Measurements from ENCODE around the gene CREBL2.
"Not testable (repeated sequence)": the region's sequence is repeated elsewhere in the genome, so short reads cannot be mapped to it uniquely, and the experiment has no call there.

CREBL2 gene

GRCh38 chr12:12635651-12636050 is 24.0 kb downstream of the CREBL2 start:
- DNase-seq (ENCODE audit: low read depth in 1 of 2, low spot score in 1 of 2): no peak

GRCh38 chr12:12636641-12637040 is 25.0 kb downstream of the CREBL2 start:
- no peak for DNase-seq (ENCODE audit: low read depth in 1 of 2, low spot score in 1 of 2)

GRCh38 chr12:12639995-12640394 is 28.3 kb downstream of the CREBL2 start:
- DNase-seq (ENCODE audit: low read depth in 1 of 2, low spot score in 1 of 2): not testable (repeated sequence)

GRCh38 chr12:12641650-12642049 is 30.0 kb downstream of the CREBL2 start:
- DNase-seq (ENCODE audit: low read depth in 1 of 2, low spot score in 1 of 2): no peak

- DNase-seq (ENCODE audit: low read depth in 1 of 2, low spot score in 1 of 2): no peak
These were observed 31.2 kb downstream of the CREBL2 start for GRCh38 chr12:12642916-12643315.

GRCh38 chr12:12645485-12645884 is 33.8 kb downstream of the CREBL2 start:
- peak in 1 of 2 donors; percentile 25 for DNase-seq (ENCODE audit: low read depth in 1 of 2, low spot score in 1 of 2)

GRCh38 chr12:12645968-12646367 is 34.3 kb downstream of the CREBL2 start:
- not testable (repeated sequence) for DNase-seq (ENCODE audit: low read depth in 1 of 2, low spot score in 1 of 2)

- no peak for DNase-seq (ENCODE audit: low read depth in 1 of 2, low spot score in 1 of 2)
These were observed 34.9 kb downstream of the CREBL2 start for GRCh38 chr12:12646483-12647072.

GRCh38 chr12:12648284-12648683 is 36.6 kb downstream of the CREBL2 start:
- DNase-seq (ENCODE audit: low read depth in 1 of 2, low spot score in 1 of 2): no peak

GRCh38 chr12:12648951-12649650 is 37.4 kb downstream of the CREBL2 start:
- DNase-seq (ENCODE audit: low read depth in 1 of 2, low spot score in 1 of 2): no peak

GRCh38 chr12:12651752-12652151 is 40.1 kb downstream of the CREBL2 start:
- no peak for DNase-seq (ENCODE audit: low read depth in 1 of 2, low spot score in 1 of 2)

- not testable (repeated sequence) for DNase-seq (ENCODE audit: low read depth in 1 of 2, low spot score in 1 of 2)
These were observed 41.0 kb downstream of the CREBL2 start for GRCh38 chr12:12652704-12653103.

- no peak for DNase-seq (ENCODE audit: low read depth in 1 of 2, low spot score in 1 of 2)
These were observed 42.2 kb downstream of the CREBL2 start for GRCh38 chr12:12653922-12654321.

GRCh38 chr12:12654691-12655460 is 43.2 kb downstream of the CREBL2 start:
- DNase-seq (ENCODE audit: low read depth in 1 of 2, low spot score in 1 of 2): no peak

GRCh38 chr12:12660201-12660600 is 48.5 kb downstream of the CREBL2 start:
- DNase-seq (ENCODE audit: low read depth in 1 of 2, low spot score in 1 of 2): no peak

- DNase-seq (ENCODE audit: low read depth in 1 of 2, low spot score in 1 of 2): no peak
These were observed 49.6 kb downstream of the CREBL2 start for GRCh38 chr12:12661086-12661856.

- DNase-seq (ENCODE audit: low read depth in 1 of 2, low spot score in 1 of 2): no peak
These were observed 52.1 kb downstream of the CREBL2 start for GRCh38 chr12:12663644-12664294.

- no peak for DNase-seq (ENCODE audit: low read depth in 1 of 2, low spot score in 1 of 2)
These were observed 53.5 kb downstream of the CREBL2 start for GRCh38 chr12:12665194-12665593.

GRCh38 chr12:12668005-12668404 is 56.3 kb downstream of the CREBL2 start:
- no peak for DNase-seq (ENCODE audit: low read depth in 1 of 2, low spot score in 1 of 2)

- no peak for DNase-seq (ENCODE audit: low read depth in 1 of 2, low spot score in 1 of 2)
These were observed 57.3 kb downstream of the CREBL2 start for GRCh38 chr12:12669020-12669419.
